Esophagus muscularis mucosa (tissue), 4 donors: ENCODE results near the gene CRIP2. TPM values are rescaled to one million over a fixed set of nuclear protein-coding genes. Genes with fewer than 3 reads are reported as not detected.

ENCODE experiments used
- DNase-seq: peaks from one replicate; pipeline ENCODE4 v3.0.0-alpha.2; 2017; ENCODE audit errors: extremely low spot score
- H3K27ac ChIP-seq, 4 donors: fragments of 200-600 bp; sonication (generic); replicated peaks in 1 of 4; 1 replicate in 3 of 4; 2 replicates in 1 of 4; pipeline ENCODE4 v1.5.1; 2016 to 2019; ENCODE audit warnings: mild to moderate bottlenecking in 1 of 4
- H3K27me3 ChIP-seq, 4 donors: fragments of 200-600 bp; sonication (generic); one replicate each; pipeline versions ENCODE4 v1.5.1 to v1.6.0; 2016 to 2019
- H3K36me3 ChIP-seq, 4 donors: fragments of 200-600 bp; sonication (generic); one replicate each; pipeline ENCODE4 v1.5.1; 2016 to 2019
- H3K4me1 ChIP-seq, 4 donors: fragments of 200-600 bp; sonication (generic); one replicate each; pipeline ENCODE4 v1.5.1; 2016 to 2019
- H3K4me3 ChIP-seq, 4 donors: fragments of 200-600 bp; sonication (generic); 1 replicate in 2 of 4; 2 replicates in 2 of 4; pipeline ENCODE4 v1.5.1; 2016 to 2019; ENCODE audit warnings: mild to moderate bottlenecking in 4 of 4, moderate library complexity in 1 of 4
- H3K9me3 ChIP-seq, 4 donors: fragments of 200-600 bp; sonication (generic); 1 replicate in 3 of 4; 2 replicates in 1 of 4; pipeline ENCODE4 v1.5.1; 2016 to 2019
- CTCF ChIP-seq, 3 experiments: fragments of 200-600 bp in 2 of 3; fragments of 450-650 bp in 1 of 3; sonication (generic) in 2 of 3; IDR thresholded peaks; one replicate each; pipeline ENCODE4 v1.5.1; 2017 to 2019; ENCODE audit warnings: antibody characterized with exemption in 3 of 3, mild to moderate bottlenecking in 2 of 3, moderate library complexity in 1 of 3
- EP300 ChIP-seq: sonication (generic); formaldehyde crosslinking; IDR thresholded peaks from one replicate; pipeline ENCODE4 v1.6.1; 2017; ENCODE audit warnings: antibody characterized with exemption
- POLR2A ChIP-seq: fragments of 450-650 bp; IDR thresholded peaks from one replicate; pipeline ENCODE4 v1.6.1; 2017; ENCODE audit warnings: antibody characterized with exemption, moderate library complexity, mild to moderate bottlenecking, low read depth
- POLR2AphosphoS5 ChIP-seq, 2 donors: sonication (generic); formaldehyde crosslinking; IDR thresholded peaks; one replicate each; pipeline ENCODE4 v1.6.1; 2017; ENCODE audit warnings: antibody characterized with exemption in 2 of 2
- WGBS: methylation state at CpG from one replicate; pipeline ENCODE4 v1.1.5; 2018; 5-methylcytosine and 5-hydroxymethylcytosine counted together
- intact Hi-C: fragments of 100-400 bp; cut with DNase I; formaldehyde crosslinking; loops from one replicate; pipeline ENCODE4 v1.15.1; 2023
- total RNA-seq, 4 donors: library from RNA; depleted of rRNA; stranded (reverse); fragments of >200 nt; gene quantifications; one replicate each; pipeline versions ENCODE4 v1.1.0 to v1.2.1, GENCODE V29; 2016

Gene CRIP2
- total RNA-seq, 4 donors from 2014 or later, result 283 to 578 (median 392) TPM

- H3K27me3 ChIP-seq, result no peaks in the 10 kb centered on the region
- peaks cover 17 to 24% (median 21%) of the 10 kb centered on the region in 4 donors for H3K4me1 ChIP-seq
- H3K36me3 ChIP-seq, result peaks cover 3 to 51% (median 29%) of the 10 kb centered on the region in 4 donors
- H3K9me3 ChIP-seq, result no peaks in the 10 kb centered on the region
- H3K4me3 ChIP-seq, result no peak overlapping the region
- DNase-seq, result no peak
- TF ChIP-seq CTCF (IDR thresholded peaks at IDR 0.05), result no peak
- no peak for TF ChIP-seq POLR2A
- no peak for TF ChIP-seq POLR2AphosphoS5 (IDR thresholded peaks at IDR 0.05)
- TF ChIP-seq EP300, result no peak
- no peak overlapping the region for H3K27ac ChIP-seq
- 90% methylated on average over 24 of the region's 24 CpGs for WGBS
- intact Hi-C loops, result loop anchor here (5.0 kb wide), 1 partner anchor 42 kb away; the partner anchor contains the start of gene CRIP1
Measured at GRCh38 chr14:105445290-105445689, 29.3 kb upstream of the CRIP2 start.

GRCh38 chr14:105445901-105446845 is 28.4 kb upstream of the CRIP2 start:
- Histone ChIP-seq H3K4me1 (peaks cover 17 to 24% (median 21%) of the 10 kb centered on the region in 4 donors), H3K4me3 (no peak overlapping the region), H3K27ac (no peak overlapping the region), H3K9me3 (no peaks in the 10 kb centered on the region), H3K36me3 (peaks cover 10 to 51% (median 30%) of the 10 kb centered on the region in 4 donors), H3K27me3 (no peaks in the 10 kb centered on the region)
- 87% methylated on average over 21 of the region's 26 CpGs for WGBS
- TF ChIP-seq EP300, result no peak
- no peak for TF ChIP-seq POLR2A
- no peak for TF ChIP-seq CTCF (IDR thresholded peaks at IDR 0.05)
- no peak for TF ChIP-seq POLR2AphosphoS5 (IDR thresholded peaks at IDR 0.05)
- intact Hi-C loops, result loop anchor here (5.0 kb wide), 1 partner anchor 41 kb away; the partner anchor contains the start of gene CRIP1
- DNase-seq, result no peak

GRCh38 chr14:105446971-105447370 is 27.6 kb upstream of the CRIP2 start:
- no peak for DNase-seq
- no peaks in the 10 kb centered on the region for H3K9me3 ChIP-seq
- H3K36me3 ChIP-seq, result peaks cover 12 to 55% (median 34%) of the 10 kb centered on the region in 4 donors
- TF ChIP-seq POLR2AphosphoS5 (IDR thresholded peaks at IDR 0.05) (no peak), EP300 (no peak), POLR2A (no peak), CTCF (IDR thresholded peaks at IDR 0.05) (no peak)
- WGBS, result 93% methylated on average over 2 of the region's 14 CpGs
- intact Hi-C loops, result loop anchor here (5.0 kb wide), 1 partner anchor 40 kb away; the partner anchor contains the start of gene CRIP1
- no peaks in the 10 kb centered on the region for H3K27me3 ChIP-seq
- H3K4me1 ChIP-seq, result peaks cover 17 to 24% (median 21%) of the 10 kb centered on the region in 4 donors
- no peak overlapping the region for H3K27ac ChIP-seq
- no peak overlapping the region for H3K4me3 ChIP-seq

GRCh38 chr14:105447651-105448640 is 26.7 kb upstream of the CRIP2 start:
- H3K4me3 ChIP-seq, result no peak overlapping the region
- H3K4me1 ChIP-seq, result peaks cover 17 to 24% (median 21%) of the 10 kb centered on the region in 4 donors
- peak overlapping the region; percentile 30 to 64 (median 44) for H3K27ac ChIP-seq
- intact Hi-C loops, result loop anchor here (2.0 to 5.0 kb wide), 2 partner anchors 39 to 81 kb away; partner anchors contain the start of gene CRIP1
- WGBS, result 86% methylated on average over 27 of the region's 31 CpGs
- no peaks in the 10 kb centered on the region for H3K9me3 ChIP-seq
- DNase-seq, result no peak
- no peaks in the 10 kb centered on the region for H3K27me3 ChIP-seq
- TF ChIP-seq POLR2AphosphoS5 (IDR thresholded peaks at IDR 0.05) (no peak), EP300 (no peak), CTCF (IDR thresholded peaks at IDR 0.05) (no peak), POLR2A (no peak)
- peaks cover 12 to 55% (median 38%) of the 10 kb centered on the region in 4 donors for H3K36me3 ChIP-seq
